Adipose tissue (tissue), 3 donors: ENCODE results near the gene MTHFD2. TPM values are rescaled to one million over a fixed set of nuclear protein-coding genes. Genes with fewer than 3 reads are reported as not detected.
"Not testable (repeated sequence)": the region's sequence is repeated elsewhere in the genome, so short reads cannot be mapped to it uniquely, and the experiment has no call there.

Experiments used
- H3K27ac ChIP-seq: one replicate; pipeline ENCODE4 v1.5.1; 2013; ENCODE audit warnings: low read depth, low read length
- WGBS, 3 donors: extraction: QIAGEN DNeasy Blood & Tissue Kit; methylation state at CpG; one replicate each; pipeline ENCODE4 v1.1.7; 2013; 5-methylcytosine and 5-hydroxymethylcytosine counted together
- polyA plus RNA-seq, 3 donors: library from polyadenylated mRNA; stranded (reverse); fragments of 200-250 nt; gene quantifications; one replicate each; pipeline ENCODE4 v1.2.3, GENCODE V29; 2013
- donor health status: healthy with polysubstance abuse.
- donor health status: Bipolar disorder and iron deficiency.
- donor health status: healthy.

MTHFD2 gene
- polyA plus RNA-seq, 3 donors, result 36.1 to 55.4 (median 41.0) TPM

- 88 to 94% (median 90%) methylated on average over 6 of the region's 6 CpGs for WGBS, 3 donors
- H3K27ac ChIP-seq, result no peak overlapping the region
Measured at GRCh38 chr2:74222300-74222650, 23.9 kb downstream of the MTHFD2 start.

DNA sequence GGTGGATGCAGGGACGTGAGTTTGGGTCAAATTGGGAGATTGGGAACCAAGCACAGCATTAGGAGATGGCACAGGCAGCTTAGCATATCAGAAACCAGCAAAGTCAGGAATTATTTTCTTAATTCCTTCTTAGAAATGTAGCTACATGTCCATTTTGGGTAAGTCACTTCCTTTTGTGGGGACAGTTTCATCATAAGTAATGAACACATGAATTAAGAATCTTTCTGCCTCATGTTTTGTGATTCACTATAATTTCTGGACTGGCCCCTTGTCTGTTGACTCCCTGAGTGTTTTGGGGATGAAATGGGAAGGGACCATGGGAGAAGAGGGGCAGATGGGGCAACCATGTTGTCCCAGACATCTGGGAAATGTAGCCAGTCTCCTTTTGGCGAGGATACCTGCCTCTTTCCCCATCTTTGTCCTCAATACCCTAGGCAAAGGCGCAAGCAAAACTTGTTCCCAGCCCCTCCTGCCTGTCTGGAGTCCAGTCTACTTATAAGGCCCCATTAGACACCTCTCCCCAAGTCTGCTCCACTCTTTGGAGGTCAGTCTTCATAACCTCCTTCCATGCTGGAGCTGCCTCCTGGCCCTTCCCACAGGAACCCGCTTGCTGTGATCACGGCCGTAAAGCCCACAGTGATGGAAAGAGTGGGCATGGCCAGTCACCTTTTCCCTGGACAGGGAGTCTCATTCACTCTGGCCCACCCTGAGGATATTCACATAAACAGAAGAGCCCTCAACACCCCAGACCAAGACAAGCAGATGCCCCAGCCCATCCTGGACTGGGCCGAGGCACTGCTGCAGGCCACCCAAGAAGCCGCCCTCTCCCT lies 25.7 kb downstream of the MTHFD2 start:
- 92 to 93% (median 92%) methylated on average over 8 of the region's 8 CpGs for WGBS, 3 donors
- H3K27ac ChIP-seq, result no peak overlapping the region

DNA sequence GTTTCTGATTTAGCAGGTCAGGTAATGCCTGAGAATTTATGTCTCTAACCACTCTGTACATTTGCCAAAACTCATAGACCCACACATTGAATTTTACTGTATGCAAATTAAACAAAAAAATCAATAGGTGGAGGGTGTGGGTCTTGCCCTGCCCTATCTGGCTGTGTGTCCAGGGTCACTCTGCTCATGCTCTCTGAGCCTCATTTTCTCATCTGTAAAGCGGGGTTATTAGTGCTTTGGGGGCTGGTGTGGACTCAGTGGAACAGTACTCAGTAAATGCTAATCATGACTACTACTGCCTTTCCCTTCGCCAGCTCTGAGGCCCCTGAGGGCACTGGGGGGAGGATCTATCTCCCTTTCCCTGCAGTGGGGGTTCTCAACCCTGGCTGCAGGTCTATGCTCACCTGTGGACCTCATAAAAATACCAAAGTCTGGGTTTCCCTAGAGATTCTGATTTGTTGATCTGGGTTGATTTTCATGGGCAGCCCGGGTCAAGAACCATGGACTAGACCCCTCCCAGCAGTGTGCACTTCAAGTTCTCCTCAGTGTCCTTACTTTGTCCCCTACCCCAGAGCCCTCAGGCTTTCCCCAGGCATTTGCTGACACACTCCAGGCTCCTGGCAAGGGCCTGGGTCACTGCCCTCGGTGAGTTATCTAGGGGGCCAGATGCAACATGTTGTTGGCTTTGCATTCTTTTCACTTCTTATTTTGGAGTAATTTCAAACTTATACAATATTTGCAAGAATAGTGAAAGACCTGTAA lies 27.5 kb downstream of the MTHFD2 start:
- WGBS, 3 donors, result 75 to 80% (median 78%) methylated on average over 4 of the region's 4 CpGs
- H3K27ac ChIP-seq, result no peak overlapping the region

DNA sequence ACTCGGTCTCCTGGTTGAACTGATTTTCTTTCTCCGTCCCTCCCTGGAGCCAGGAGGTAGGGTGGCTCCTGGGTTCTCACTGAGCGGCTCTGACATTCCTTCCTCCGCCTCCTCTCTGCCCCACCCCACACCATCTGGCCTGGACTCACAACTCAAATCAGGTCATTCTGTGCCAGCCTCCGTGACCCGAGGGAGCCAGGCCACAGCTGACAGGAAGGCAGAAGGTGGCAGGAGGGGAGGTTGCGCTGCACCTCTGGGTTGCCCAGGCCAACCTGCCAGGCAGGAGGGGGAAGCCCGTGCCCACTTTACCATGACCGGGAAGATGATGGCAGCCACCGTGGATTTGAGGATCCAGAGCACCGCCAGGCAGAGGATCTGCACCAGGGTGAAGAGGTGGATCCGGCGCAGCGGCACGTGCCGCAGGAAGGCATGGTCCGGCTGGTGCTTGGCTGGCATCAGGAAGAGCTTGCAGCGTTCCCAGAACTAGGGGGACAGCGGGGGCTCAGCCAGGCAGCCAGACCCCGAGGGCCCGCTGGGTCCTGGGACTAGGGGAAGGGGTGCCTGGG lies 28.3 kb downstream of the MTHFD2 start:
- 68 to 88% (median 87%) methylated on average over 20 to 21 of the region's 21 CpGs for whole genome bisulfite sequencing, 3 donors
- H3K27ac ChIP-seq, result no peak overlapping the region

GRCh38 chr2:74227646-74228045 lies 29.2 kb downstream of the MTHFD2 start:
- 89 to 95% (median 90%) methylated on average over 5 of the region's 5 CpGs for WGBS, 3 donors
- H3K27ac ChIP-seq, result no peak overlapping the region

DNA sequence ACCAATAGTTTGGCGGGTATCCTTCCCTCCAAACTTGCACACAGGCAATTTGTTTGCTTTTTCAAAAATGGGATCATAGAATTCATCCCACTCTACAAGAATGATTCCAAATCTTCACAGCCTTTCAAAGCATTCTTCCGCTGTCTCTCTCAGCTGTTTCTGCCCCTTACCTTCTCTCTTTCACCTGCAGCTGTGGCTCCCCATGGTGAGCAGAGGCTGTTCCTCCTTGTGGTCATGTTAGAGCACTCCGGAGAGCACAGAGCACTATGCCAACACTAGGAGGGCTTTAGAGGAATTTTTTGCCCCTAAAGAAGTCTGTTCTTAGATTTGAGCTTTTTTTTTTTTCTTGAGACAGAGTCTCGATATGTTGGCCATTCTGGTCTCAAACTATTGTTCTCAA lies 30.4 kb downstream of the MTHFD2 start:
- 91 to 94% (median 93%) methylated on average over 4 of the region's 4 CpGs for WGBS, 3 donors
- H3K27ac ChIP-seq, result no peak overlapping the region

- 88 to 97% (median 91%) methylated on average over 5 of the region's 5 CpGs for WGBS, 3 donors
- H3K27ac ChIP-seq, result not testable (repeated sequence)
Measured at GRCh38 chr2:74229865-74230264, 31.4 kb downstream of the MTHFD2 start.

DNA sequence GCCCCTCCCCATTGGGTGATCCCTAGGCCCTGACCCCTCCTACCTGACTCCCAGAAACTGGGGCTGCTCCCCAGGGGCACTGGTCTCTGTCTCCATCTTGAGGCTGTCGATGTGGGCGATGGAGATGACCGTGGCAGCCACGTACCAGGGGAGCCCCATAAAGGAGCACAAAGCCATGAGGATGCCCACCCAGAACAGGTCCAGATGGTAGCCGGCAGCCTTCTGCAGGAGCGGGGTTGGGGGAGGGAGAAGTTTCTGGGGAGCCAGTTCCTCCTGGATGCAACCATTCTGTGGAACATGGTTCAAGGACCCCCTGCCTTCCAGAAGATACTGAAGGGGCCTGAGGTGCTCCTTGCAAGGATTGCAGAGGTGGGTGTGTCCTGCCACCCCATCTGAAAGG lies 34.0 kb downstream of the MTHFD2 start:
- 95 to 96% (median 96%) methylated on average over 6 of the region's 6 CpGs for WGBS, 3 donors
- no peak overlapping the region for H3K27ac ChIP-seq

GRCh38 chr2:74233648-74234047 lies 35.2 kb downstream of the MTHFD2 start:
- H3K27ac ChIP-seq, result no peak overlapping the region

DNA sequence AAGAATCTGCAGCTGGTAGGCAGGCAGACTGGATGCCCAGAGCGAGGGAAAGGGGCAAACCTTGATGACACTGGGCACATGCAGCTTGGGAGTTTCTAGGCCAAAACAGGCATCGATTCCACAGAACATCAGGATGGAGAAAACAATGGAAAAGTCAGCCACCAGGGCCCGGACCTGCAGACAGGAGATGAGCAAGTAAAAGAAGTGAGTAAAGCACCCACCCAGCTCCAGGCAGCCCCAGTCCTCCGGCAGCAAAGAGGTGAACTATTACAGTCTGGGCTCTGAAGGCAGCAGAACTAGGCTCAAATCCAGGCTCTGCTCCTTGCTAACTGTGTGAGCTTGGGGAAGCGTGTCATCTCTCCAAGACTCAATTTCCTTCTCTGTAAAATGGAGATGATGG lies 36.6 kb downstream of the MTHFD2 start:
- 89 to 99% (median 93%) methylated on average over 5 of the region's 5 CpGs for WGBS, 3 donors
- no peak overlapping the region for H3K27ac ChIP-seq

GRCh38 chr2:74238879-74239278 lies 40.5 kb downstream of the MTHFD2 start:
- WGBS, 3 donors, result 90 to 91% (median 91%) methylated on average over 2 of the region's 2 CpGs
- no peak overlapping the region for H3K27ac ChIP-seq

GRCh38 chr2:74239346-74239745 lies 40.9 kb downstream of the MTHFD2 start:
- WGBS, 3 donors, result 79 to 87% (median 81%) methylated on average over 7 of the region's 7 CpGs
- H3K27ac ChIP-seq, result no peak overlapping the region

GRCh38 chr2:74242354-74243071 lies 44.1 kb downstream of the MTHFD2 start:
- WGBS, 3 donors, result 84 to 91% (median 88%) methylated on average over 7 of the region's 7 CpGs
- H3K27ac ChIP-seq, result no peak overlapping the region

DNA sequence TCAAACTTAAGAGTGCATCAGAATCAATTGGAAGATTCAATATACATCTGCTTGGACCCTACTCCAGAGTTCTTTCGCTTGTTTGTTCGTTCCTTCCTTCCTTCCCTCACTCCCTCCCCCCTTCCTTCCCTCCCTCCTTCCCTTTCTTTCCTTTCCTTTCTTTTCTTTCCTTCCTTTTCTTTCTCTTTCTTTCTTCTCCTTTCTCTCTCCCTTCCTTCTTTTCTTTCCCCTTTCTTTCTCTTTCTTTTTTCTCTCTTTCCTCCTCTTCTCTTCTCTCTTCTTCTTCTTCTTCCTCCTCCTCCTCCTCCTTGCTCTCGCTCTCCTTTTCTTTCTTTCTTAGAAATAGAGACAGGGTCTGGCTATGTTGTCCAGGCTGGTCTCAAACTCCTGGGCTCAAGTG lies 45.9 kb downstream of the MTHFD2 start:
- no peak overlapping the region for H3K27ac ChIP-seq
- 75 to 84% (median 82%) methylated on average over 3 of the region's 3 CpGs for WGBS, 3 donors

DNA sequence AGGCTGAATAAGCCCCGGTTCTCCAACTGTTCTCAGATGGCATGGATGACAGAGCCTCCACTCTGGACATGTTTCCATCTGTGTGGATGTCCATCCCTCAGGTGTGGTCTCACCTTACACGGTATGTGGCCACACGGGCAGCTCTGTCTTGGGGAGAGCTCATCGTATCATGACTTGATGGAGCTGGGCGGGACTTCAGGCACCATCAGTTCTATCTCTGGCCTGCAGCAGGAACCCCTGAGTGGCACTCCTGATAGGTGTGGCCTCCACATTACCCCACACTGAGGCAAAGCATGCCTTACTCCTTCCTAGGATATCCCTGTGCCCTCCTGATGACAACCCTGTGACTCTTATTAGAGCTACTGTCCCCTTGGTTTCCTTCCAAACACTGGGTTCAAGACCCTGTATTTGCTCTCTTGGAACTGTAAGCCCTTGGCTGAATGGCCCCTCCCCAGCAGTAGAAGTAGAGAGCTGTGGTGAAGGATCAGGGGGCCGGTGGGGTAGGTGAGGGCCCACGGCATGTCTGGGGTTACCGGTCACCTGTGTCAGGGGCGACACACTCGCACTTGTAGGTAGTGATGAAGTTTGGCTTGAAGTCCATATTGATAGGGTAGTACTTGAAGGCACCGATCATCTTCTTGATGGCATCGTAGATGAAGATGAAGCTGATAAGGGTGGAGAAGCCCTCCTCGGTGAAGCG lies 48.2 kb downstream of the MTHFD2 start:
- H3K27ac ChIP-seq, result no peak overlapping the region
- WGBS, 3 donors, result 91 to 92% (median 91%) methylated on average over 14 of the region's 14 CpGs

- 65 to 82% (median 77%) methylated on average over 6 of the region's 6 CpGs for WGBS, 3 donors
- no peak overlapping the region for H3K27ac ChIP-seq
Measured at GRCh38 chr2:74249406-74250122, 51.1 kb downstream of the MTHFD2 start.

DNA sequence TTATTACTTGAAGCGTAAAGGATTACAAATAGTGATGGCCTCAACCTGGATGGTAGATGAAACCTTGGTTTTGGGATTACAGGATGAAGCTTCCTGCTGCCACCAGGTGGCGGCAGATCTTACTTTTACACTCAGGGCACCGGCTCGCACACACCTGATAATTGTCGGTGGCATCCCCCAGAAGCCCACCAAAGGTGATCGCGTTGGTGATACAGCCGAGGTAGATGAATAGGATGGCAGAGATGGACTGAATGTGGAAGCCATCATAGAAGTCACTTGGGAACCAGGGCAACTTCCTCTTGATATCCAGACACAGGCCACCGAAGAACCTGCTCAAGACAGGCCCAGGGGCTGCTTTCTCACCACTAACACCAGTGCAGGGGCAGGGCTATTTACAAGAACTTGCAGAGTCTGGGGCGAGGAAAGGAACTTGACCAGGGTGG lies 51.8 kb downstream of the MTHFD2 start:
- 26 to 43% (median 39%) methylated on average over 10 of the region's 10 CpGs for WGBS, 3 donors
- no peak overlapping the region for H3K27ac ChIP-seq

- 85 to 87% (median 87%) methylated on average over 10 of the region's 10 CpGs for WGBS, 3 donors
- H3K27ac ChIP-seq, result no peak overlapping the region
Measured at GRCh38 chr2:74252036-74252435, 53.6 kb downstream of the MTHFD2 start.
